Keratinocyte (primary cell): ENCODE data around the gene IWS1. TPM values are rescaled to one million over a fixed set of nuclear protein-coding genes. Genes with fewer than 3 reads are reported as not detected.

Experiments
- DNase-seq: peaks from one replicate; pipeline ENCODE4 v3.0.0-alpha.2; 2011; ENCODE audit warnings: low read depth, missing footprints, low spot score
- FAIRE-seq: peaks from 2 replicates; lab custom pipeline; 2011; peaks lifted over from hg19 to GRCh38; lab: Jason Lieb, UNC
- H2AFZ ChIP-seq: 2 replicates; pipeline ENCODE4 v1.6.0; 2012; ENCODE audit warnings: low read length, control low read depth, inconsistent platforms; ENCODE audit not compliant: control insufficient read depth
- H3K27ac ChIP-seq: 2 replicates; pipeline ENCODE4 v1.5.1; 2011; ENCODE audit warnings: low read length; ENCODE audit not compliant: control insufficient read depth, insufficient read depth
- H3K27me3 ChIP-seq: 3 replicates; pipeline ENCODE4 v1.6.0; 2011; ENCODE audit warnings: low read length; ENCODE audit not compliant: control insufficient read depth, insufficient read depth; ENCODE audit errors: extremely low read depth
- H3K36me3 ChIP-seq, 2 experiments: 2 replicates in 1 of 2; 3 replicates in 1 of 2; pipeline ENCODE4 v1.5.1; 2011; ENCODE audit warnings: low read length in 2 of 2, mild to moderate bottlenecking in 1 of 2; ENCODE audit not compliant: control insufficient read depth in 2 of 2, insufficient read depth in 2 of 2; ENCODE audit errors: extremely low read depth in 1 of 2
- H3K4me1 ChIP-seq: 3 replicates; pipeline ENCODE4 v1.5.1; 2011; ENCODE audit warnings: low read length; ENCODE audit not compliant: control insufficient read depth, insufficient read depth; ENCODE audit errors: extremely low read depth
- H3K4me2 ChIP-seq: 3 replicates; pipeline ENCODE4 v1.6.0; 2011; ENCODE audit warnings: low read depth, low read length; ENCODE audit not compliant: control insufficient read depth, insufficient read depth; ENCODE audit errors: extremely low read depth
- H3K4me3 ChIP-seq, 3 experiments: fragments of 200-600 bp in 1 of 3; sonication (generic) in 1 of 3; 2 replicates in 2 of 3; 3 replicates in 1 of 3; pipeline ENCODE4 v1.5.1; 2011 to 2016; ENCODE audit warnings: low read length in 3 of 3, mild to moderate bottlenecking in 3 of 3, control low read depth in 2 of 3, inconsistent platforms in 1 of 3, low read depth in 1 of 3, mixed read lengths in 1 of 3, mixed run types in 1 of 3, moderate library complexity in 1 of 3; ENCODE audit not compliant: control insufficient read depth in 2 of 3, insufficient read depth in 2 of 3; ENCODE audit errors: extremely low read depth in 1 of 3
- H3K79me2 ChIP-seq: 2 replicates; pipeline ENCODE4 v1.6.0; 2012; ENCODE audit warnings: low read length; ENCODE audit not compliant: control insufficient read depth, insufficient read depth
- H3K9ac ChIP-seq: 3 replicates; pipeline ENCODE4 v1.6.0; 2011; ENCODE audit warnings: low read length; ENCODE audit not compliant: control insufficient read depth, insufficient read depth; ENCODE audit errors: extremely low read depth
- H3K9me1 ChIP-seq: 3 replicates; pipeline ENCODE4 v1.6.0; 2011; ENCODE audit warnings: low read length; ENCODE audit not compliant: control insufficient read depth, insufficient read depth; ENCODE audit errors: extremely low read depth
- H3K9me3 ChIP-seq: 2 replicates; pipeline ENCODE4 v1.5.1; 2012; ENCODE audit warnings: low read depth, low read length; ENCODE audit not compliant: control insufficient read depth
- H4K20me1 ChIP-seq: 3 replicates; pipeline ENCODE4 v1.6.0; 2011; ENCODE audit warnings: low read length; ENCODE audit not compliant: control insufficient read depth, insufficient read depth; ENCODE audit errors: extremely low read depth
- CTCF ChIP-seq, 3 experiments: IDR thresholded peaks in 1 of 3; conservative IDR thresholded peaks in 1 of 3; optimal IDR thresholded peaks in 1 of 3; 2 replicates in 2 of 3; 3 replicates in 1 of 3; pipeline versions ENCODE3 to v1.5.1; 2011; ENCODE audit warnings: low read length in 3 of 3, mild to moderate bottlenecking in 3 of 3, moderate library complexity in 2 of 3, control low read depth in 1 of 3, inconsistent platforms in 1 of 3; ENCODE audit not compliant: insufficient read depth in 2 of 3; ENCODE audit errors: extremely low read depth in 1 of 3
- EZH2 ChIP-seq: IDR thresholded peaks from one replicate; pipeline ENCODE4 v1.6.1; 2012; ENCODE audit warnings: inconsistent platforms, mild to moderate bottlenecking, low read length, moderate library complexity
- dilution Hi-C: fragments of 300-500 bp; cut with MboI; formaldehyde crosslinking; loops from one replicate; pipeline ENCODE4 v1.7.0; 2020; ENCODE audit warnings: low sequenced_read_pairs; ENCODE audit not compliant: extremely low pct_ligation_motif_present
- polyA plus RNA-seq, 5 experiments: library from polyadenylated mRNA; depleted of rRNA in 3 of 5; stranded (reverse) in 3 of 5; stranded (forward) in 1 of 5; unstranded in 1 of 5; fragments of >200 nt; gene quantifications; 1 replicate in 1 of 5; 2 replicates in 3 of 5; 3 replicates in 1 of 5; pipeline versions ENCODE4 v1.2.1 to v1.2.3, GENCODE V29; 2011 to 2012; ENCODE audit warnings: missing spikeins in 2 of 5, low read depth in 1 of 5, low replicate concordance in 1 of 5

The IWS1 gene
- polyA plus RNA-seq, 1 donor (not counting 4 experiments of a cell fraction or from before 2014, with no cell fraction given): 52.0 TPM

GRCh38 chr2:127551221-127551930 lies 25.1 kb upstream of the IWS1 start:
- DNase-seq: no peak
- TF ChIP-seq EZH2 (no peak), CTCF (optimal IDR thresholded peaks at IDR 0.05 in 1 of 3, IDR thresholded peaks at IDR 0.05 in 1 of 3, conservative IDR thresholded peaks at IDR 0.05 in 1 of 3; ENCODE audit: extremely low read depth in 1 of 3, insufficient read depth in 2 of 3, low read length in 3 of 3) (no peak)
- Histone ChIP-seq H3K4me1 (no peaks in the 10 kb centered on the region), H3K4me2 (no peak overlapping the region), H3K9me1 (no peaks in the 10 kb centered on the region), H3K9me3 (no peaks in the 10 kb centered on the region), H3K4me3 (no peak overlapping the region), H3K27ac (no peak overlapping the region), H3K79me2 (no peaks in the 10 kb centered on the region), H4K20me1 (no peaks in the 10 kb centered on the region), H3K9ac (no peak overlapping the region), H3K36me3 (no peaks in the 10 kb centered on the region), H3K27me3 (peaks cover 10% of the 10 kb centered on the region), H2AFZ (no peak overlapping the region)
- dilution Hi-C loops: no loop called here
- FAIRE-seq: no peak

GRCh38 chr2:127546797-127547196 lies 20.5 kb upstream of the IWS1 start:
- Histone ChIP-seq H3K79me2 (no peaks in the 10 kb centered on the region), H3K4me2 (no peak overlapping the region), H2AFZ (no peak overlapping the region), H3K27ac (no peak overlapping the region), H3K4me3 (no peak overlapping the region), H3K4me1 (no peaks in the 10 kb centered on the region), H3K9me1 (no peaks in the 10 kb centered on the region), H3K36me3 (no peaks in the 10 kb centered on the region), H4K20me1 (no peaks in the 10 kb centered on the region), H3K27me3 (peaks cover 19% of the 10 kb centered on the region), H3K9ac (no peak overlapping the region), H3K9me3 (no peaks in the 10 kb centered on the region)
- dilution Hi-C loops: no loop called here
- no peak for DNase-seq
- TF ChIP-seq CTCF (optimal IDR thresholded peaks at IDR 0.05 in 1 of 3, IDR thresholded peaks at IDR 0.05 in 1 of 3, conservative IDR thresholded peaks at IDR 0.05 in 1 of 3; ENCODE audit: extremely low read depth in 1 of 3, insufficient read depth in 2 of 3, low read length in 3 of 3) (no peak), EZH2 (no peak)
- FAIRE-seq: no peak
